Sigmoid colon (tissue), 4 donors: ENCODE measurements around the gene EFR3B.

Experiments used
- CTCF ChIP-seq, 4 experiments: fragments of 450-650 bp in 3 of 4; fragments of 200-600 bp in 1 of 4; IDR thresholded peaks; one replicate each; pipeline ENCODE4 v1.5.1; 2016 to 2019; ENCODE audit warnings: antibody characterized with exemption in 4 of 4, mild to moderate bottlenecking in 3 of 4, moderate library complexity in 2 of 4
- EP300 ChIP-seq, 4 donors: sonication (generic); formaldehyde crosslinking; IDR thresholded peaks; one replicate each; pipeline ENCODE4 v1.6.1; 2017; ENCODE audit warnings: antibody characterized with exemption in 4 of 4
- POLR2A ChIP-seq, 2 donors: fragments of 450-650 bp; IDR thresholded peaks; one replicate each; pipeline ENCODE4 v1.6.1; 2016; ENCODE audit warnings: antibody characterized with exemption in 2 of 2, mild to moderate bottlenecking in 2 of 2, moderate library complexity in 2 of 2
- POLR2AphosphoS5 ChIP-seq, 4 donors: sonication (generic); formaldehyde crosslinking; IDR thresholded peaks; one replicate each; pipeline ENCODE4 v1.6.1; 2017; ENCODE audit warnings: antibody characterized with exemption in 4 of 4

GRCh38 chr2:25164561-25164960 lies 122.7 kb downstream of the EFR3B start:
- TF ChIP-seq CTCF (IDR thresholded peaks at IDR 0.05) (no peak), POLR2A (IDR thresholded peaks at IDR 0.05) (no peak), POLR2AphosphoS5 (IDR thresholded peaks at IDR 0.05) (no peak), EP300 (IDR thresholded peaks at IDR 0.05) (no peak)
